ENCODE results near the gene USP35.
"Not testable (repeated sequence)": the region's sequence is repeated elsewhere in the genome, so short reads cannot be mapped to it uniquely, and the experiment has no call there.

The USP35 gene

DNA sequence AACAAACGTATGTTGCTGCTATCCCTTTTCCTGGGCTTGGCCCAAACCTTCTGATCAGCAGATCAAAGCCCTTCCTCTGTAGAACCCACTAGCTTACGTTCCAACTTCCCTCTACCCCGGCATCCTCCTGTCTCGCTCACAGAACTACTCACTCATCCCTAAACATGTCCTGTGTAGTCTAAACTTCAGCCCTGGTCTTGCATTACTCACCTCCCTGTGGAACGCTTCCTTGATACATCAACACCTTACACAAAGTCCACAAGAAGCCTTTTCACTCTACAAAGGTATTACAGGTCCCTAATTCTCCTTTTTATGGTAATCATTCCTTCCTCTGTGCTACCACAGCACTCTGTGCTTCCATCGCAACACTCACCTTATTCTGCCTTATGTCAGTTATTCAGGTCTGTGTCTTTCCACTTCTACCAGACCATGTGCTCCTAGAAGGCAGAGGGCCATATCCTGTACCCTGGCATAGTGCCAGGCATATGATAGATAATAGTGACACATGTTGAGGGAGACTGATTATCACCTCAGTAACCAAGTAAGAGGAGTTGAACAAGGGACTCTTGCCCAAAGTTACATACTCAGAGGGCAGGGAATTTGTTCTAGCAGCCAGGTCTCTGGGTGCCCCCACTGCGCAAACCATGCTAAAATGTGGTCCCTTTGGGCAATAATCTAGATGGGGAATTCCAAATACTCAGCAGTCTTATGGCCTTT is 41.6 kb downstream of the USP35 start:
- in situ Hi-C loops (cut with MboI; ENCODE audit: low sequenced_read_pairs, unreplicated experiment) = no loop called here
- DNase-seq (ENCODE audit: low spot score) = no peak
- TF ChIP-seq, protein P1, sequence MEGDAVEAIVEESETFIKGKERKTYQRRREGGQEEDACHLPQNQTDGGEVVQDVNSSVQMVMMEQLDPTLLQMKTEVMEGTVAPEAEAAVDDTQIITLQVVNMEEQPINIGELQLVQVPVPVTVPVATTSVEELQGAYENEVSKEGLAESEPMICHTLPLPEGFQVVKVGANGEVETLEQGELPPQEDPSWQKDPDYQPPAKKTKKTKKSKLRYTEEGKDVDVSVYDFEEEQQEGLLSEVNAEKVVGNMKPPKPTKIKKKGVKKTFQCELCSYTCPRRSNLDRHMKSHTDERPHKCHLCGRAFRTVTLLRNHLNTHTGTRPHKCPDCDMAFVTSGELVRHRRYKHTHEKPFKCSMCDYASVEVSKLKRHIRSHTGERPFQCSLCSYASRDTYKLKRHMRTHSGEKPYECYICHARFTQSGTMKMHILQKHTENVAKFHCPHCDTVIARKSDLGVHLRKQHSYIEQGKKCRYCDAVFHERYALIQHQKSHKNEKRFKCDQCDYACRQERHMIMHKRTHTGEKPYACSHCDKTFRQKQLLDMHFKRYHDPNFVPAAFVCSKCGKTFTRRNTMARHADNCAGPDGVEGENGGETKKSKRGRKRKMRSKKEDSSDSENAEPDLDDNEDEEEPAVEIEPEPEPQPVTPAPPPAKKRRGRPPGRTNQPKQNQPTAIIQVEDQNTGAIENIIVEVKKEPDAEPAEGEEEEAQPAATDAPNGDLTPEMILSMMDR (IDR thresholded peaks at IDR 0.05; ENCODE audit: borderline replicate concordance, control extremely low read depth, extremely low read depth, insufficient read depth, missing control alignments) = no peak

- in situ Hi-C loops (cut with MboI; ENCODE audit: low sequenced_read_pairs, unreplicated experiment) = no loop called here
- TF ChIP-seq, protein P1 (IDR thresholded peaks at IDR 0.05; ENCODE audit: borderline replicate concordance, control extremely low read depth, extremely low read depth, insufficient read depth, missing control alignments) = no peak
- no peak for DNase-seq (ENCODE audit: low spot score)
Observed at GRCh38 chr11:78231962-78232501, 43.3 kb downstream of the USP35 start.

GRCh38 chr11:78233046-78233445 is 44.3 kb downstream of the USP35 start:
- in situ Hi-C loops (cut with MboI; ENCODE audit: low sequenced_read_pairs, unreplicated experiment); DNase-seq (ENCODE audit: low spot score): not testable (repeated sequence)

DNA sequence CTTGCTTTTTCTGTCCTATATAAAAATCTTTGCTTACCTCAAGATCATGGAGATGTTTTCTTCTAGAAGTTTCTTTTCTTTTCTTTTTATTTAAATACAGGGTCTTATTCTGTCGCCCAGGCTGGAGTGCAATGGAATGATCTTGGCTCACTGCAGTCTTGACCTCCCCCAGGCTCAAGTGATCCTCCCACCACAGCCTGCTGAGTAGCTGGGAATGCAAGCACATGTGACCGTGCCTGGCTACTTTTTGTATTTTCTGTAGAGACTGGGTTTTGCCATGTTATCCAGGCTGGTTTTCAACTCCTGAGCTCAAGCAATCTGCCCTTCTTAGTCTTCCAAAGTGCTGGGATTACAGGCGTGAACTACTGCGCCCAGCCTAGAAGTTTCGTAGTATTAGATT is 45.3 kb downstream of the USP35 start:
- TF ChIP-seq, protein P1 (IDR thresholded peaks at IDR 0.05; ENCODE audit: borderline replicate concordance, control extremely low read depth, extremely low read depth, insufficient read depth, missing control alignments) = no peak
- in situ Hi-C loops (cut with MboI; ENCODE audit: low sequenced_read_pairs, unreplicated experiment) = no loop called here

GRCh38 chr11:78237293-78238046 is 48.8 kb downstream of the USP35 start:
- in situ Hi-C loops (cut with MboI; ENCODE audit: low sequenced_read_pairs, unreplicated experiment) = no loop called here
- no peak for DNase-seq (ENCODE audit: low spot score)
- TF ChIP-seq, protein P1 (IDR thresholded peaks at IDR 0.05; ENCODE audit: borderline replicate concordance, control extremely low read depth, extremely low read depth, insufficient read depth, missing control alignments) = no peak

More for the DNA sequence above, 45.3 kb downstream of the USP35 start:
- no peak for DNase-seq (ENCODE audit: low spot score)

DNA sequence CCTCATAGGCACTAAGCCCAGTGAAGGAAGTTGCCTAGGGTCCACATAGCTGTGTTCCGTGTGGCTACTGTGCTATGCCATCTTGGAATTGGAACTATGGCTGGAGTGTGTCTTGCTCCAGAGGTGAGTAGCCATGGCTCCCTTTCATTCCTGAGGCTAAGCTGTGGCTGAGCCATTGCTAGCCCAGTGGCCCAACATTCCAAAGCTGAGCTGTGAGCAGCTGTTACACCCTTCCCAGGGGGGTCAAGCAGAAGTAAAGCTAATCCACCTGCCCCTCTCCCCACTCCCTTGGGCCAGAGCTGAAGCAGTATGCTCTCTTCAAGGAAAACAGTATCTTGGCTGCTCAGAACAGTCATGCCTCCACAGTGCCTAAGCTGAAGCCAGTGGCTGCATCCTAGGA is 51.1 kb downstream of the USP35 start:
- in situ Hi-C loops (cut with MboI; ENCODE audit: low sequenced_read_pairs, unreplicated experiment) = no loop called here
- DNase-seq (ENCODE audit: low spot score) = no peak
- TF ChIP-seq, protein P1 (IDR thresholded peaks at IDR 0.05; ENCODE audit: borderline replicate concordance, control extremely low read depth, extremely low read depth, insufficient read depth, missing control alignments) = no peak

DNA sequence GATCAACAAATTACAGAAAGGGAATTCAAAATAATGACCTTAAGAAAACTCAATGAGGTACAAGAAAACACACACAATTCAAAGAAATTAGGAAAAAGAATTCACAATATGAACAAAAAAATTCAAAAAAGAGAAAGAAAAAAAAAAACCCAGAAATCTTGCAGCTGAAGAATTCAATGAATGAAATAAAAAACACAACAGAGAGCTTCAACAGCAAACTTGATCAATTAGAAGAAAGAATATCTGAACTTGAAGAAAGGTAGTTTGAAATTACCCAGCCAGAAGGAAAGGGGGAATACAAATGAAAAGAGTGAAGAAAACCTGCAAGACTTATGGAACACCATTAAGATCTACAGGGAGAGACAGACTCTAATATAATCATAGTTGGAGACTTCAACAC is 52.8 kb downstream of the USP35 start:
- TF ChIP-seq, protein P1 (IDR thresholded peaks at IDR 0.05; ENCODE audit: borderline replicate concordance, control extremely low read depth, extremely low read depth, insufficient read depth, missing control alignments) = no peak
- in situ Hi-C loops (cut with MboI; ENCODE audit: low sequenced_read_pairs, unreplicated experiment) = no loop called here
- DNase-seq (ENCODE audit: low spot score) = no peak

Measured in GM13976 (cell line).